Uterus (tissue), 4 donors: ENCODE data around the gene PRAF2. TPM values are rescaled to one million over a fixed set of nuclear protein-coding genes. Genes with fewer than 3 reads are reported as not detected.

Experiments used
- DNase-seq, 2 donors: peaks; one replicate each; pipeline ENCODE4 v3.0.0-alpha.2; 2019 to 2020
- H3K27ac ChIP-seq, 2 donors: fragments of 200-600 bp; sonication (generic); 1 replicate in 1 of 2; 2 replicates in 1 of 2; pipeline ENCODE4 v1.5.1; 2016 to 2018
- H3K27me3 ChIP-seq, 2 donors: fragments of 200-600 bp; sonication (generic); one replicate each; pipeline ENCODE4 v1.5.1; 2018 to 2019; ENCODE audit warnings: control low read depth in 1 of 2
- H3K36me3 ChIP-seq, 2 donors: fragments of 200-600 bp; sonication (generic); one replicate each; pipeline ENCODE4 v1.5.1; 2019; ENCODE audit warnings: control low read depth in 1 of 2
- H3K4me1 ChIP-seq, 2 donors: fragments of 200-600 bp; sonication (generic); one replicate each; pipeline ENCODE4 v1.5.1; 2018 to 2019; ENCODE audit warnings: control low read depth in 1 of 2
- H3K4me3 ChIP-seq, 2 donors: fragments of 200-600 bp; sonication (generic); 1 replicate in 1 of 2; 2 replicates in 1 of 2; pipeline ENCODE4 v1.5.1; 2018 to 2019; ENCODE audit warnings: mild to moderate bottlenecking in 1 of 2
- H3K9me3 ChIP-seq, 2 donors: fragments of 200-600 bp; sonication (generic); one replicate each; pipeline ENCODE4 v1.5.1; 2019; ENCODE audit warnings: control low read depth in 1 of 2
- CTCF ChIP-seq, 4 experiments: fragments of 200-600 bp in 2 of 4; fragments of 450-650 bp in 2 of 4; sonication (generic) in 2 of 4; IDR thresholded peaks; one replicate each; pipeline ENCODE4 v1.5.1; 2016 to 2019; ENCODE audit warnings: antibody characterized with exemption in 4 of 4, mild to moderate bottlenecking in 2 of 4, moderate library complexity in 1 of 4
- POLR2A ChIP-seq, 2 donors: fragments of 450-650 bp; IDR thresholded peaks; one replicate each; pipeline ENCODE4 v1.6.1; 2016; ENCODE audit warnings: antibody characterized with exemption in 2 of 2, mild to moderate bottlenecking in 1 of 2, moderate library complexity in 1 of 2
- intact Hi-C: fragments of 100-400 bp; cut with DNase I; formaldehyde crosslinking; loops from one replicate; pipeline ENCODE4 v1.15.1; 2023; ENCODE audit warnings: low total_unique reads
- total RNA-seq, 4 donors: library from RNA; depleted of rRNA in 3 of 4; stranded (reverse); fragments of >200 nt in 3 of 4; gene quantifications; one replicate each; pipeline versions ENCODE4 v1.1.0 to v1.2.4, GENCODE V29; 2014 to 2023
- donor health status: DM: yes; HTN: yes; CAD: no.

PRAF2 gene
- total RNA-seq, 4 donors from 2014 or later, result 0.77 to 45.2 (median 23.8) TPM

GRCh38 chrX:49064303-49064702 is 9.5 kb downstream of the PRAF2 start:
- no peaks in the 10 kb centered on the region for H3K27me3 ChIP-seq
- H3K36me3 ChIP-seq, result no peaks in the 10 kb centered on the region
- no peak overlapping the region for H3K4me3 ChIP-seq
- H3K9me3 ChIP-seq, result no peaks in the 10 kb centered on the region
- H3K4me1 ChIP-seq, result no peaks in the 10 kb centered on the region
- no peak overlapping the region for H3K27ac ChIP-seq
- TF ChIP-seq CTCF (IDR thresholded peaks at IDR 0.05) (no peak), POLR2A (IDR thresholded peaks at IDR 0.05) (no peak)
- no peak for DNase-seq
- intact Hi-C loops, result no loop called here

- intact Hi-C loops, result no loop called here
Measured at GRCh38 chrX:49063715-49064114, 10.1 kb downstream of the PRAF2 start.

GRCh38 chrX:49061916-49062315 is 11.9 kb downstream of the PRAF2 start:
- TF ChIP-seq CTCF (IDR thresholded peaks at IDR 0.05) (no peak), POLR2A (IDR thresholded peaks at IDR 0.05) (no peak)
- Histone ChIP-seq H3K4me3 (no peak overlapping the region), H3K27ac (no peak overlapping the region), H3K9me3 (no peaks in the 10 kb centered on the region), H3K4me1 (no peaks in the 10 kb centered on the region), H3K36me3 (no peaks in the 10 kb centered on the region), H3K27me3 (no peaks in the 10 kb centered on the region)
- intact Hi-C loops, result no loop called here
- no peak for DNase-seq

More at GRCh38 chrX:49063715-49064114, 10.1 kb downstream of the PRAF2 start:
- Histone ChIP-seq H3K4me1 (no peaks in the 10 kb centered on the region), H3K36me3 (no peaks in the 10 kb centered on the region), H3K27me3 (no peaks in the 10 kb centered on the region), H3K27ac (no peak overlapping the region), H3K4me3 (no peak overlapping the region), H3K9me3 (no peaks in the 10 kb centered on the region)
- DNase-seq, result no peak
- no peak for TF ChIP-seq POLR2A (IDR thresholded peaks at IDR 0.05)
- TF ChIP-seq CTCF (IDR thresholded peaks at IDR 0.05), result no peak

- Histone ChIP-seq H3K4me3 (no peak overlapping the region), H3K27me3 (no peaks in the 10 kb centered on the region), H3K36me3 (no peaks in the 10 kb centered on the region), H3K9me3 (no peaks in the 10 kb centered on the region), H3K27ac (no peak overlapping the region), H3K4me1 (no peaks in the 10 kb centered on the region)
- intact Hi-C loops, result no loop called here
- TF ChIP-seq CTCF (IDR thresholded peaks at IDR 0.05) (no peak), POLR2A (IDR thresholded peaks at IDR 0.05) (no peak)
- DNase-seq, result no peak
Measured at GRCh38 chrX:49061490-49061889, 12.3 kb downstream of the PRAF2 start.

- TF ChIP-seq CTCF (IDR thresholded peaks at IDR 0.05), result no peak
- no peak for TF ChIP-seq POLR2A (IDR thresholded peaks at IDR 0.05)
- DNase-seq, result no peak
- H3K27me3 ChIP-seq, result no peaks in the 10 kb centered on the region
- no peaks in the 10 kb centered on the region for H3K4me1 ChIP-seq
- no peak overlapping the region for H3K27ac ChIP-seq
- no peaks in the 10 kb centered on the region for H3K9me3 ChIP-seq
- H3K4me3 ChIP-seq, result no peak overlapping the region
- intact Hi-C loops, result no loop called here
- no peaks in the 10 kb centered on the region for H3K36me3 ChIP-seq
Measured at GRCh38 chrX:49060914-49061313, 12.9 kb downstream of the PRAF2 start.
